GM12878 (cell line): ENCODE data around the gene FKBP2. TPM values are rescaled to one million over a fixed set of nuclear protein-coding genes. Genes with fewer than 3 reads are reported as not detected.
A peak's percentile ranks its signal among the peaks of the same experiment; 100 is the strongest.

Experiments used
- ATF3 ChIP-seq: IDR thresholded peaks from 2 replicates; pipeline ENCODE4 v1.6.1; 2011; ENCODE audit warnings: low read depth, mild to moderate bottlenecking, low read length, moderate library complexity, borderline replicate concordance; ENCODE audit errors: extremely low read depth
- CBX3 ChIP-seq: fragments of 200-600 bp; sonication (generic); IDR thresholded peaks from 2 replicates; pipeline ENCODE4 v1.6.1; 2016; ENCODE audit warnings: low read depth, borderline replicate concordance
- CEBPB ChIP-seq, 2 experiments: fragments of 150-350 bp in 1 of 2; IDR thresholded peaks; 2 replicates each; pipeline ENCODE4 v1.6.1; 2012 to 2014; ENCODE audit warnings: low read depth in 2 of 2, low read length in 2 of 2, borderline replicate concordance in 1 of 2, inconsistent platforms in 1 of 2
- FOXK2 ChIP-seq: fragments of 450-650 bp; IDR thresholded peaks from 2 replicates; pipeline ENCODE4 v1.6.1; 2017; ENCODE audit warnings: mild to moderate bottlenecking, moderate library complexity
- IRF4 ChIP-seq: IDR thresholded peaks from 2 replicates; pipeline ENCODE4 v1.6.1; 2011; ENCODE audit warnings: low read depth, low read length
- IRF5 ChIP-seq: fragments of 450-650 bp; IDR thresholded peaks from 2 replicates; pipeline ENCODE4 v1.6.1; 2017; ENCODE audit warnings: borderline replicate concordance
- JUNB ChIP-seq: IDR thresholded peaks from 2 replicates; pipeline ENCODE4 v1.6.1; 2016; ENCODE audit warnings: antibody characterized with exemption, mild to moderate bottlenecking
- KLF5 ChIP-seq: fragments of 450-650 bp; IDR thresholded peaks from 2 replicates; pipeline ENCODE4 v1.6.1; 2014; ENCODE audit warnings: mild to moderate bottlenecking; ENCODE audit not compliant: partially characterized antibody
- LARP7 ChIP-seq: fragments of 450-650 bp; IDR thresholded peaks from 2 replicates; pipeline ENCODE4 v1.6.1; 2017; ENCODE audit warnings: mild to moderate bottlenecking
- MYB ChIP-seq: fragments of 150-350 bp; IDR thresholded peaks from 2 replicates; pipeline ENCODE4 v1.6.1; 2014; ENCODE audit warnings: mild to moderate bottlenecking, low read depth, low read length, borderline replicate concordance
- POU2F2 ChIP-seq: IDR thresholded peaks from 3 replicates; pipeline ENCODE4 v1.6.1; 2011; ENCODE audit warnings: low read depth, mild to moderate bottlenecking, low read length, borderline replicate concordance
- REST ChIP-seq: IDR thresholded peaks from 2 replicates; pipeline ENCODE4 v1.6.1; 2012; ENCODE audit warnings: mild to moderate bottlenecking, low read depth, low read length
- SMARCA5 ChIP-seq: fragments of 450-650 bp; IDR thresholded peaks from 2 replicates; pipeline ENCODE4 v1.6.1; 2017; ENCODE audit warnings: mild to moderate bottlenecking
- SUZ12 ChIP-seq: fragments of 200-600 bp; sonication (generic); IDR thresholded peaks from one replicate; pipeline ENCODE4 v1.6.1; 2018; ENCODE audit warnings: antibody characterized with exemption, mild to moderate bottlenecking; ENCODE audit not compliant: unreplicated experiment
- TCF7 ChIP-seq: IDR thresholded peaks from 2 replicates; pipeline ENCODE4 v1.6.1; 2014; ENCODE audit warnings: antibody characterized with exemption, borderline replicate concordance
- YBX1 ChIP-seq: fragments of 450-650 bp; IDR thresholded peaks from 2 replicates; pipeline ENCODE4 v1.6.1; 2016; ENCODE audit warnings: antibody characterized with exemption
- ZNF207 ChIP-seq: fragments of 450-650 bp; IDR thresholded peaks from 2 replicates; pipeline ENCODE4 v1.6.1; 2014; ENCODE audit warnings: antibody characterized with exemption, mild to moderate bottlenecking, borderline replicate concordance
- ZNF622 ChIP-seq: fragments of 450-650 bp; IDR thresholded peaks from 2 replicates; pipeline ENCODE4 v1.6.1; 2017; ENCODE audit warnings: mild to moderate bottlenecking, inconsistent platforms
- ZNF687 ChIP-seq: fragments of 450-650 bp; IDR thresholded peaks from 2 replicates; pipeline ENCODE4 v1.6.1; 2017; ENCODE audit warnings: mild to moderate bottlenecking, moderate library complexity
- ZZZ3 ChIP-seq: IDR thresholded peaks from 2 replicates; pipeline ENCODE4 v1.6.1; 2011; ENCODE audit warnings: low read depth; ENCODE audit not compliant: control insufficient read depth, insufficient read length
- polyA plus RNA-seq, 11 experiments: library from polyadenylated mRNA; depleted of rRNA in 4 of 11; unstranded in 6 of 11; stranded (reverse) in 5 of 11; fragments of >200 nt; fragmentation: Nextera tagmentation in 4 of 11; fragmentation: Illumina TruSeq in 1 of 11; extraction: Ambion mirVana in 4 of 11; extraction: Trizol in 1 of 11; gene quantifications; 1 replicate in 1 of 11; 2 replicates in 10 of 11; pipeline versions ENCODE4 v1.2.1 to v1.2.3, GENCODE V29; 2011 to 2016; ENCODE audit warnings: inconsistent platforms in 2 of 11, missing spikeins in 2 of 11, low read depth in 1 of 11
- total RNA-seq, 4 experiments: library from RNA; depleted of rRNA in 3 of 4; stranded (reverse); fragments of >200 nt in 3 of 4; fragmentation: Illumina TruSeq in 1 of 4; extraction: Trizol in 1 of 4; gene quantifications; 2 replicates each; pipeline versions ENCODE4 v1.2.1 to v1.2.3, GENCODE V29; 2013 to 2021

FKBP2 gene
- total and polyA plus RNA-seq, 10 of the 15 experiments (the other 5 are each of a cell fraction or from before 2014, with no cell fraction given), result 1.8 to 99.7 (median 39.5) TPM

GRCh38 chr11:64225608-64226506 is 15.0 kb upstream of the FKBP2 start, which contains the start of the genes NUDT22 and TRPT1 (continued):
- no peak for TF ChIP-seq REST
- TF ChIP-seq CBX3, result no peak
- no peak for TF ChIP-seq TCF7
- TF ChIP-seq YBX1, result no peak
- TF ChIP-seq ZNF622, result no peak
- TF ChIP-seq CEBPB (IDR thresholded peaks at IDR 0.05; ENCODE audit: borderline replicate concordance in 1 of 2, low read depth in 2 of 2, low read length in 2 of 2), result no peak
- TF ChIP-seq IRF5, result no peak
- no peak; the same call in 2 of the 3 replicates for TF ChIP-seq POU2F2
- TF ChIP-seq KLF5, result no peak
- TF ChIP-seq ZNF207, result no peak
- peak; percentile 49; the same call in 1 of the 2 replicates for TF ChIP-seq ZNF687
- no peak for TF ChIP-seq FOXK2
- peak; percentile 58 for TF ChIP-seq LARP7
- no peak for TF ChIP-seq ZZZ3
- no peak for TF ChIP-seq MYB
- no peak for TF ChIP-seq SUZ12
- no peak for TF ChIP-seq JUNB
- no peak for TF ChIP-seq ATF3
- no peak for TF ChIP-seq IRF4
- peak; percentile 78 for TF ChIP-seq SMARCA5
